ENCODE data around the gene DEFB113.

- TF ChIP-seq CTCF (conservative IDR thresholded peaks at IDR 0.05; ENCODE audit: low read length) (no peak), EZH2phosphoT487 (IDR thresholded peaks at IDR 0.05; ENCODE audit: borderline replicate concordance, low read depth, low read length) (no peak)
Observed at GRCh38 chr6:49934770-49935169, 34.7 kb downstream of the DEFB113 start.

Measured in OCI-LY7 (cell line).